ENCODE results near the gene PLCH1. TPM values are rescaled to one million over a fixed set of nuclear protein-coding genes. Genes with fewer than 3 reads are reported as not detected.

The PLCH1 gene
- total RNA-seq, 2 donors from 2014 or later, result 12.0 to 12.4 TPM

GRCh38 chr3:155407971-155408370 is 336.9 kb downstream of the PLCH1 start:
- TF ChIP-seq CTCF (conservative IDR thresholded peaks at IDR 0.05), result no peak
- H3K9me3 Mint-ChIP-seq, result peaks cover 6% of the 10 kb centered on the region
- H3K27me3 Mint-ChIP-seq (ENCODE audit: insufficient read depth), result peaks cover 2% of the 10 kb centered on the region
- no peak overlapping the region for H3K27ac ChIP-seq (ENCODE audit: low read depth, low read length)
- H3K36me3 Mint-ChIP-seq (ENCODE audit: low read depth), result no peaks in the 10 kb centered on the region
- H3K27me3 ChIP-seq (ENCODE audit: control insufficient read depth, insufficient read depth, low read length, poor library complexity, severe bottlenecking), result no peaks in the 10 kb centered on the region
- no peak overlapping the region for H3K4me3 Mint-ChIP-seq
- no peak for DNase-seq
- peaks cover 39% of the 10 kb centered on the region for H3K4me1 Mint-ChIP-seq
- H3K36me3 ChIP-seq (ENCODE audit: control insufficient read depth, insufficient read depth, low read length), result no peaks in the 10 kb centered on the region
- no peak overlapping the region for H3K27ac Mint-ChIP-seq
- WGBS, 2 experiments (ENCODE audit: insufficient coverage in 1 of 2, insufficient read length in 1 of 2), result 93 to 96% methylated on average over 3 of the region's 3 CpGs
- peaks cover 2% of the 10 kb centered on the region for H3K4me1 ChIP-seq (ENCODE audit: control insufficient read depth, insufficient read depth, low read length)
- peaks cover 12% of the 10 kb centered on the region for H3K9me3 ChIP-seq (ENCODE audit: control insufficient read depth, low read length)
- no peak overlapping the region for H3K9ac ChIP-seq (ENCODE audit: extremely low read depth, low read length, poor library complexity, severe bottlenecking)
- no peak overlapping the region for H3K4me3 ChIP-seq (ENCODE audit: low read length)

- H3K9ac ChIP-seq (ENCODE audit: extremely low read depth, low read length, poor library complexity, severe bottlenecking), result no peak overlapping the region
- H3K27ac ChIP-seq (ENCODE audit: low read depth, low read length), result no peak overlapping the region
- Mint-ChIP-seq H3K4me3 (no peak overlapping the region), H3K27ac (no peak overlapping the region), H3K9me3 (peaks cover 6% of the 10 kb centered on the region), H3K36me3 (ENCODE audit: low read depth) (no peaks in the 10 kb centered on the region), H3K27me3 (ENCODE audit: insufficient read depth) (peaks cover 2% of the 10 kb centered on the region), H3K4me1 (peaks cover 35% of the 10 kb centered on the region)
- H3K9me3 ChIP-seq (ENCODE audit: control insufficient read depth, low read length), result peaks cover 12% of the 10 kb centered on the region
- peaks cover 2% of the 10 kb centered on the region for H3K4me1 ChIP-seq (ENCODE audit: control insufficient read depth, insufficient read depth, low read length)
- DNase-seq, result no peak
- 100% methylated on average over 1 of the region's 1 CpG; no CpG with 5 or more reads in 1 of the 2 experiments for WGBS, 2 experiments (ENCODE audit: insufficient coverage in 1 of 2, insufficient read length in 1 of 2)
- no peaks in the 10 kb centered on the region for H3K36me3 ChIP-seq (ENCODE audit: control insufficient read depth, insufficient read depth, low read length)
- H3K4me3 ChIP-seq (ENCODE audit: low read length), result no peak overlapping the region
- no peak for TF ChIP-seq CTCF (conservative IDR thresholded peaks at IDR 0.05)
- H3K27me3 ChIP-seq (ENCODE audit: control insufficient read depth, insufficient read depth, low read length, poor library complexity, severe bottlenecking), result no peaks in the 10 kb centered on the region
Observed at GRCh38 chr3:155407331-155407730, 337.5 kb downstream of the PLCH1 start.

GRCh38 chr3:155404486-155404885 is 340.4 kb downstream of the PLCH1 start:
- no peak for DNase-seq
- Histone ChIP-seq H3K4me1 (ENCODE audit: control insufficient read depth, insufficient read depth, low read length) (peaks cover 5% of the 10 kb centered on the region), H3K9me3 (ENCODE audit: control insufficient read depth, low read length) (peaks cover 10% of the 10 kb centered on the region), H3K9ac (ENCODE audit: extremely low read depth, low read length, poor library complexity, severe bottlenecking) (no peak overlapping the region), H3K4me3 (ENCODE audit: low read length) (no peak overlapping the region), H3K27me3 (ENCODE audit: control insufficient read depth, insufficient read depth, low read length, poor library complexity, severe bottlenecking) (no peaks in the 10 kb centered on the region), H3K36me3 (ENCODE audit: control insufficient read depth, insufficient read depth, low read length) (no peaks in the 10 kb centered on the region), H3K27ac (ENCODE audit: low read depth, low read length) (no peak overlapping the region)
- Mint-ChIP-seq H3K4me3 (no peak overlapping the region), H3K27me3 (ENCODE audit: insufficient read depth) (peaks cover 5% of the 10 kb centered on the region), H3K4me1 (peaks cover 22% of the 10 kb centered on the region), H3K27ac (no peak overlapping the region), H3K9me3 (no peaks in the 10 kb centered on the region), H3K36me3 (ENCODE audit: low read depth) (no peaks in the 10 kb centered on the region)
- WGBS, 2 experiments (ENCODE audit: insufficient coverage in 1 of 2, insufficient read length in 1 of 2), result 92 to 100% methylated on average over 1 of the region's 1 CpG
- no peak for TF ChIP-seq CTCF (conservative IDR thresholded peaks at IDR 0.05)
